Trophoblast cell (in vitro differentiated cells and primary cell): ENCODE data around the gene SPATS2.

Experiments used
- DNase-seq, 2 donors: peaks; one replicate each; pipeline ENCODE4 v3.0.0-alpha.2; 2016
- H2AFZ ChIP-seq: 2 replicates; pipeline ENCODE4 v1.6.1; 2013; ENCODE audit warnings: low read length, moderate library complexity, mild to moderate bottlenecking; ENCODE audit not compliant: insufficient read depth, poor library complexity
- H2AK5ac ChIP-seq: 2 replicates; pipeline ENCODE4 v1.6.1; 2013; ENCODE audit warnings: mild to moderate bottlenecking, low read length
- H2BK120ac ChIP-seq: 2 replicates; pipeline ENCODE4 v1.6.1; 2013; ENCODE audit warnings: low read length, mild to moderate bottlenecking, moderate library complexity; ENCODE audit not compliant: insufficient read depth, poor library complexity
- H2BK12ac ChIP-seq: 2 replicates; pipeline ENCODE4 v1.6.1; 2013; ENCODE audit warnings: mild to moderate bottlenecking, low read length, moderate library complexity
- H2BK5ac ChIP-seq: 2 replicates; pipeline ENCODE4 v1.6.1; 2013; ENCODE audit warnings: low read length, low read depth, moderate library complexity, mild to moderate bottlenecking; ENCODE audit not compliant: poor library complexity
- H3K14ac ChIP-seq: 2 replicates; pipeline ENCODE4 v1.6.1; 2013; ENCODE audit warnings: mild to moderate bottlenecking, low read length
- H3K18ac ChIP-seq: 2 replicates; pipeline ENCODE4 v1.6.1; 2013; ENCODE audit warnings: mild to moderate bottlenecking, low read length
- H3K23ac ChIP-seq: 2 replicates; pipeline ENCODE4 v1.6.1; 2013; ENCODE audit warnings: low read length
- H3K27ac ChIP-seq: 2 replicates; pipeline ENCODE4 v1.5.1; 2013; ENCODE audit warnings: low read depth, mild to moderate bottlenecking, inconsistent platforms, low read length, moderate library complexity
- H3K27me3 ChIP-seq: 2 replicates; pipeline ENCODE4 v1.6.1; 2013; ENCODE audit warnings: inconsistent platforms, mild to moderate bottlenecking, low read length, moderate library complexity; ENCODE audit not compliant: insufficient read depth
- H3K36me3 ChIP-seq, 2 experiments: 1 replicate in 1 of 2; 2 replicates in 1 of 2; pipeline ENCODE4 v1.6.1; 2013; ENCODE audit warnings: low read length in 2 of 2, mild to moderate bottlenecking in 2 of 2, moderate library complexity in 1 of 2; ENCODE audit not compliant: insufficient read depth in 2 of 2, control insufficient read depth in 1 of 2
- H3K4ac ChIP-seq: 2 replicates; pipeline ENCODE4 v1.6.1; 2013; ENCODE audit warnings: low read depth, mild to moderate bottlenecking, low read length, moderate library complexity
- H3K4me1 ChIP-seq, 2 experiments: 1 replicate in 1 of 2; 2 replicates in 1 of 2; pipeline ENCODE4 v1.6.1; 2013; ENCODE audit warnings: low read length in 2 of 2, mild to moderate bottlenecking in 2 of 2, moderate library complexity in 1 of 2; ENCODE audit not compliant: insufficient read depth in 2 of 2, control insufficient read depth in 1 of 2
- H3K4me2 ChIP-seq: 2 replicates; pipeline ENCODE4 v1.6.1; 2013; ENCODE audit warnings: inconsistent platforms, mild to moderate bottlenecking, low read length, moderate library complexity
- H3K4me3 ChIP-seq: 2 replicates; pipeline ENCODE4 v1.5.1; 2013; ENCODE audit warnings: mild to moderate bottlenecking, low read depth, low read length, inconsistent platforms
- H3K79me1 ChIP-seq: one replicate; pipeline ENCODE4 v1.6.1; 2013; ENCODE audit warnings: low read length
- H3K79me2 ChIP-seq: 2 replicates; pipeline ENCODE4 v1.6.1; 2013; ENCODE audit warnings: low read length, mild to moderate bottlenecking; ENCODE audit not compliant: control insufficient read depth, insufficient read depth, poor library complexity
- H3K9ac ChIP-seq: 2 replicates; pipeline ENCODE4 v1.6.1; 2013; ENCODE audit warnings: mild to moderate bottlenecking, low read length
- H3K9me3 ChIP-seq: 2 replicates; pipeline ENCODE4 v1.6.1; 2013; ENCODE audit warnings: low read depth, mild to moderate bottlenecking, control low read depth, inconsistent platforms, low read length; ENCODE audit not compliant: insufficient read depth
- H4K12ac ChIP-seq: 2 replicates; pipeline ENCODE4 v1.6.1; 2013; ENCODE audit warnings: low read depth, mild to moderate bottlenecking, low read length, moderate library complexity
- H4K8ac ChIP-seq: 2 replicates; pipeline ENCODE4 v1.6.1; 2013; ENCODE audit warnings: low read depth, mild to moderate bottlenecking, low read length, moderate library complexity
- H4K91ac ChIP-seq: one replicate; pipeline ENCODE4 v1.6.1; 2013; ENCODE audit warnings: low read depth, mild to moderate bottlenecking, low read length, moderate library complexity
- WGBS: extraction: QIAGEN DNeasy Blood & Tissue Kit; methylation state at CpG from one replicate; pipeline ENCODE4 v1.1.7; 2013; ENCODE audit warnings: missing lambda C conversion rate; ENCODE audit not compliant: insufficient read length, insufficient coverage; ENCODE audit errors: extremely low coverage; 5-methylcytosine and 5-hydroxymethylcytosine counted together

Gene SPATS2

GRCh38 chr12:49338830-49339463 lies 28.3 kb upstream of the SPATS2 start:
- Histone ChIP-seq H3K9ac (no peak overlapping the region), H4K12ac (no peak overlapping the region), H2BK120ac (no peak overlapping the region), H3K9me3 (peaks cover 11% of the 10 kb centered on the region), H4K91ac (no peak overlapping the region), H3K4me3 (no peak overlapping the region), H3K4me2 (no peak overlapping the region), H3K79me2 (no peaks in the 10 kb centered on the region), H3K27ac (no peak overlapping the region), H2BK5ac (no peak overlapping the region), H2AK5ac (no peak overlapping the region), H3K23ac (no peak overlapping the region), H3K18ac (no peak overlapping the region), H3K79me1 (no peaks in the 10 kb centered on the region), H2BK12ac (no peak overlapping the region), H4K8ac (no peak overlapping the region), H2AFZ (no peak overlapping the region), H3K4ac (no peak overlapping the region), H3K4me1 (peaks cover 13 to 17% of the 10 kb centered on the region in 2 experiments), H3K36me3 (no peaks in the 10 kb centered on the region), H3K27me3 (peaks cover 86% of the 10 kb centered on the region), H3K14ac (no peak overlapping the region)
- no peak for DNase-seq
- whole genome bisulfite sequencing = no CpG with 5 or more reads among the region's 6 CpGs

- Histone ChIP-seq H2BK120ac (no peak overlapping the region), H2BK5ac (no peak overlapping the region), H4K12ac (no peak overlapping the region), H3K27me3 (peaks cover 87% of the 10 kb centered on the region), H4K91ac (no peak overlapping the region), H4K8ac (no peak overlapping the region), H3K9me3 (peaks cover 11% of the 10 kb centered on the region), H3K79me2 (no peaks in the 10 kb centered on the region), H2BK12ac (no peak overlapping the region), H3K27ac (no peak overlapping the region), H3K23ac (no peak overlapping the region), H3K4ac (no peak overlapping the region), H3K4me3 (no peak overlapping the region), H3K18ac (no peak overlapping the region), H3K9ac (no peak overlapping the region), H3K4me2 (no peak overlapping the region), H2AFZ (no peak overlapping the region), H3K79me1 (no peaks in the 10 kb centered on the region), H2AK5ac (no peak overlapping the region), H3K4me1 (peaks cover 13 to 17% of the 10 kb centered on the region in 2 experiments), H3K14ac (no peak overlapping the region), H3K36me3 (no peaks in the 10 kb centered on the region)
- no peak for DNase-seq
- no CpG with 5 or more reads among the region's 5 CpGs for WGBS
Measured at GRCh38 chr12:49339464-49339861, 27.8 kb upstream of the SPATS2 start.

GRCh38 chr12:49340095-49340870 lies 27.0 kb upstream of the SPATS2 start:
- H3K4ac ChIP-seq = no peak overlapping the region
- H2BK12ac ChIP-seq = no peak overlapping the region
- no peak overlapping the region for H2AFZ ChIP-seq
- no peak overlapping the region for H3K9ac ChIP-seq
- H3K36me3 ChIP-seq = no peaks in the 10 kb centered on the region
- H4K91ac ChIP-seq = no peak overlapping the region
- peaks cover 11% of the 10 kb centered on the region for H3K9me3 ChIP-seq
- H2BK5ac ChIP-seq = no peak overlapping the region
- no peaks in the 10 kb centered on the region for H3K79me1 ChIP-seq
- H3K4me2 ChIP-seq = no peak overlapping the region
- H3K23ac ChIP-seq = no peak overlapping the region
- H3K27me3 ChIP-seq = peaks cover 87% of the 10 kb centered on the region
- H4K8ac ChIP-seq = no peak overlapping the region
- H3K4me1 ChIP-seq = peaks cover 13 to 17% of the 10 kb centered on the region in 2 experiments
- no peak overlapping the region for H2AK5ac ChIP-seq
- DNase-seq = no peak
- no peak overlapping the region for H4K12ac ChIP-seq
- H3K4me3 ChIP-seq = no peak overlapping the region
- no peak overlapping the region for H3K14ac ChIP-seq
- no peak overlapping the region for H2BK120ac ChIP-seq
- no peaks in the 10 kb centered on the region for H3K79me2 ChIP-seq
- H3K18ac ChIP-seq = no peak overlapping the region
- WGBS = no CpG with 5 or more reads among the region's 6 CpGs
- no peak overlapping the region for H3K27ac ChIP-seq

- H2BK5ac ChIP-seq = no peak overlapping the region
- no peaks in the 10 kb centered on the region for H3K36me3 ChIP-seq
- no peak overlapping the region for H3K14ac ChIP-seq
- H4K8ac ChIP-seq = no peak overlapping the region
- H3K27me3 ChIP-seq = peaks cover 86% of the 10 kb centered on the region
- no peak for DNase-seq
- H4K12ac ChIP-seq = no peak overlapping the region
- peaks cover 6% of the 10 kb centered on the region for H3K9me3 ChIP-seq
- no peak overlapping the region for H2BK120ac ChIP-seq
- H3K4ac ChIP-seq = no peak overlapping the region
- no peak overlapping the region for H2AFZ ChIP-seq
- H3K4me3 ChIP-seq = no peak overlapping the region
- no peak overlapping the region for H3K4me2 ChIP-seq
- H3K79me1 ChIP-seq = no peaks in the 10 kb centered on the region
- H3K79me2 ChIP-seq = no peaks in the 10 kb centered on the region
- H3K27ac ChIP-seq = no peak overlapping the region
- H4K91ac ChIP-seq = no peak overlapping the region
- H2AK5ac ChIP-seq = no peak overlapping the region
- no peak overlapping the region for H3K18ac ChIP-seq
- no CpG with 5 or more reads among the region's 14 CpGs for WGBS
- H3K23ac ChIP-seq = no peak overlapping the region
- H3K4me1 ChIP-seq = peaks cover 15 to 24% of the 10 kb centered on the region in 2 experiments
- H3K9ac ChIP-seq = no peak overlapping the region
- no peak overlapping the region for H2BK12ac ChIP-seq
Measured at GRCh38 chr12:49340971-49341776, 26.1 kb upstream of the SPATS2 start.
